ENCODE results near the gene KLF4. TPM values are rescaled to one million over a fixed set of nuclear protein-coding genes. Genes with fewer than 3 reads are reported as not detected.
"Not testable (repeated sequence)": the region's sequence is repeated elsewhere in the genome, so short reads cannot be mapped to it uniquely, and the experiment has no call there.

The KLF4 gene
- total RNA-seq: 386 TPM
- long read RNA-seq, transcript KLF4-205 (3 exons, 2,393 nt): major isoform, 214 of 314 reads
- long read RNA-seq, transcript KLF4-201 (5 exons, 2,813 nt): minor isoform, 21 of 314 reads
- long read RNA-seq, partial matches to known transcripts: 50 of 314 reads
- long read RNA-seq, other reads (novel, unspliced or antisense): 29 of 314 reads

GRCh38 chr9:107489687-107490605 lies at the start of gene KLF4:
TSS of gene KLF4 (minus strand) at chr9:107489769. CDS start at chr9:107489172, 597 bp downstream.
- peak; percentile 97 for DNase-seq (ENCODE audit: low spot score)

GRCh38 chr9:107536462-107536861 lies 46.9 kb upstream of the KLF4 start:
- DNase-seq (ENCODE audit: low spot score): no peak

GRCh38 chr9:107534510-107535078 lies 45.0 kb upstream of the KLF4 start:
- peak; percentile 51 for DNase-seq (ENCODE audit: low spot score)

- no peak for DNase-seq (ENCODE audit: low spot score)
Measured at GRCh38 chr9:107530679-107531078, 41.1 kb upstream of the KLF4 start.

- DNase-seq (ENCODE audit: low spot score): no peak
Measured at GRCh38 chr9:107528686-107529085, 39.1 kb upstream of the KLF4 start.

GRCh38 chr9:107523539-107523938 lies 34.0 kb upstream of the KLF4 start:
- no peak for DNase-seq (ENCODE audit: low spot score)

GRCh38 chr9:107520186-107520585 lies 30.6 kb upstream of the KLF4 start:
- peak; percentile 24 for DNase-seq (ENCODE audit: low spot score)

GRCh38 chr9:107518037-107518807 lies 28.7 kb upstream of the KLF4 start:
- no peak for DNase-seq (ENCODE audit: low spot score)

GRCh38 chr9:107513464-107514100 lies 24.0 kb upstream of the KLF4 start:
- DNase-seq (ENCODE audit: low spot score): no peak

GRCh38 chr9:107504585-107505455 lies 15.3 kb upstream of the KLF4 start:
- DNase-seq (ENCODE audit: low spot score): peak; percentile 65

GRCh38 chr9:107502464-107502863 lies 12.9 kb upstream of the KLF4 start:
- no peak for DNase-seq (ENCODE audit: low spot score)

GRCh38 chr9:107500421-107501200 lies 11.0 kb upstream of the KLF4 start:
- peak; percentile 53 for DNase-seq (ENCODE audit: low spot score)

- DNase-seq (ENCODE audit: low spot score): no peak
Measured at GRCh38 chr9:107496976-107497375, 7.4 kb upstream of the KLF4 start.

GRCh38 chr9:107492381-107492970 lies 2.9 kb upstream of the KLF4 start:
- DNase-seq (ENCODE audit: low spot score): no peak

- no peak for DNase-seq (ENCODE audit: low spot score)
Measured at GRCh38 chr9:107491081-107492053, 1.8 kb upstream of the KLF4 start.

GRCh38 chr9:107490606-107490970 lies 1.0 kb upstream of the KLF4 start:
- DNase-seq (ENCODE audit: low spot score): not testable (repeated sequence)

GRCh38 chr9:107489144-107489673 lies 360 bp downstream of the KLF4 start:
- no peak for DNase-seq (ENCODE audit: low spot score)
